ENCODE results near the gene ASRGL1.

Gene ASRGL1

DNA sequence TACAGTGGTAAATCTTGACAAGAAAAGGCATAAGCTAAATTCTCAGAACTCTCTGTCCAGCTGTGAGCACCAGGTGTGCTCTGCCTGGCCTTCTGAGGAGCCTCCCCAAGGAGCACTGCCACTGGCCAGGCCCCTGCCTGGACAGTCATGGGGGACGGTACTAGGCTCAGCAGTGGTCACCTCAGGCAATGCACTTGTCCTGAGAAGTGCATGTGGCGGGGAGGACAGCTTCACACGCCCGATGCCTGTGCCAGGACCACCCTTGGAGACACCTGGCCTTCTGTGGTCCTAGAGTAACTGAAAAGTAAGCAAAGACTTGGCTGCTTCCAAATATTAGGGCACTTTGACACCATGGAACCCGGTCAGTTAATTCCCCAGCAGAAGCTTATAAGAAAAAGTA lies 53.0 kb downstream of the ASRGL1 start:
- DNase-seq (ENCODE audit: low read depth), result no peak
- H3K4me3 ChIP-seq (ENCODE audit: low read length), result no peak overlapping the region
- TF ChIP-seq, protein P1, sequence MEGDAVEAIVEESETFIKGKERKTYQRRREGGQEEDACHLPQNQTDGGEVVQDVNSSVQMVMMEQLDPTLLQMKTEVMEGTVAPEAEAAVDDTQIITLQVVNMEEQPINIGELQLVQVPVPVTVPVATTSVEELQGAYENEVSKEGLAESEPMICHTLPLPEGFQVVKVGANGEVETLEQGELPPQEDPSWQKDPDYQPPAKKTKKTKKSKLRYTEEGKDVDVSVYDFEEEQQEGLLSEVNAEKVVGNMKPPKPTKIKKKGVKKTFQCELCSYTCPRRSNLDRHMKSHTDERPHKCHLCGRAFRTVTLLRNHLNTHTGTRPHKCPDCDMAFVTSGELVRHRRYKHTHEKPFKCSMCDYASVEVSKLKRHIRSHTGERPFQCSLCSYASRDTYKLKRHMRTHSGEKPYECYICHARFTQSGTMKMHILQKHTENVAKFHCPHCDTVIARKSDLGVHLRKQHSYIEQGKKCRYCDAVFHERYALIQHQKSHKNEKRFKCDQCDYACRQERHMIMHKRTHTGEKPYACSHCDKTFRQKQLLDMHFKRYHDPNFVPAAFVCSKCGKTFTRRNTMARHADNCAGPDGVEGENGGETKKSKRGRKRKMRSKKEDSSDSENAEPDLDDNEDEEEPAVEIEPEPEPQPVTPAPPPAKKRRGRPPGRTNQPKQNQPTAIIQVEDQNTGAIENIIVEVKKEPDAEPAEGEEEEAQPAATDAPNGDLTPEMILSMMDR (IDR thresholded peaks at IDR 0.05; ENCODE audit: insufficient read depth, low read depth, low read length, missing control alignments), result no peak

DNA sequence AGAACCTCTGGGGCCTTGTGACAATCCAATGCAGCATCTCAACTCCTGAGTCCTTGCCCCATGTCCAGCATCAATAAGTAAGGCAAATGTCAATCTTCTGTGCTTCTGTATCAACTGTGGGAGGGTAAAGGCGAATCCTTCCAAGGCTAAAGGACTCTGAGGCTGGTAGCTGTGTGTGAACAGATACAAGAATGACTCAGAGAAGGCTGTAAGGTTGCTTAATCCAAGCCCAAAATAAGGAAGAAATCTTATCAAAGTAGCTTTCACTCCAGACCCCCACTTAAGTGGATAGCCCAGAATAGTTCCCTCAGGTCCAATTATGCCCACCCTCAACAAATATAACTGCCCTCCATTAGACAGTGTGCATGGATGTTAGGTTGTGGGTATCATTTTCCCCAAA lies 53.5 kb downstream of the ASRGL1 start:
- DNase-seq (ENCODE audit: low read depth), result peak; percentile 15
- no peak overlapping the region for H3K4me3 ChIP-seq (ENCODE audit: low read length)
- TF ChIP-seq, protein P1 (IDR thresholded peaks at IDR 0.05; ENCODE audit: insufficient read depth, low read depth, low read length, missing control alignments), result no peak

DNA sequence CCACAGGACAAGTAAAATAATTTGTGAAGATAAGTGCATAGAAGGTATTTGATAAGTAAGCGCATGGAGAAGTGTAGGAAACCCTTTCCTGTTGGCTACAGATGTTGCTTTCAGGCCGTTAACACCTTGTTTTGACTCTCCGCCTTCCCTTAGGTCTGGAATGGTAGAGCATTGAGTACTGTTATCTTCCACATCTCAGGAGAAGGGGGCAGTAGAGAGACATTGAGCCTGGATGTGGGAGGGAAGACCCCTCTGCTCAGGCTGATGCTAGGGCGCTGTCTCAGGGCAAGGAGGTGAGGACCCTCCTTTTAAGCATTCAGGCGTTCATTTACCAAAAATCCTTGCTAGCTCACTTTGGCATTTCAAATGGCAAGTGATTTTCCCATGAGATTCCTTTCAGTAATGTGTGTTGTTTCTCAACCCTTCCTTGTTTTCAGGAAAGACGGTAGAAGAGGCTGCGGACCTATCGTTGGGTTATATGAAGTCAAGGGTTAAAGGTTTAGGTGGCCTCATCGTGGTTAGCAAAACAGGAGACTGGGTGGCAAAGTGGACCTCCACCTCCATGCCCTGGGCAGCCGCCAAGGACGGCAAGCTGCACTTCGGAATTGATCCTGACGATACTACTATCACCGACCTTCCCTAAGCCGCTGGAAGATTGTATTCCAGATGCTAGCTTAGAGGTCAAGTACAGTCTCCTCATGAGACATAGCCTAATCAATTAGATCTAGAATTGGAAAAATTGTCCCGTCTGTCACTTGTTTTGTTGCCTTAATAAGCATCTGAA lies 54.6 kb downstream of the ASRGL1 start:
- no peak overlapping the region for H3K4me3 ChIP-seq (ENCODE audit: low read length)
- DNase-seq (ENCODE audit: low read depth), result no peak
- TF ChIP-seq, protein P1 (IDR thresholded peaks at IDR 0.05; ENCODE audit: insufficient read depth, low read depth, low read length, missing control alignments), result peak; percentile 19

DNA sequence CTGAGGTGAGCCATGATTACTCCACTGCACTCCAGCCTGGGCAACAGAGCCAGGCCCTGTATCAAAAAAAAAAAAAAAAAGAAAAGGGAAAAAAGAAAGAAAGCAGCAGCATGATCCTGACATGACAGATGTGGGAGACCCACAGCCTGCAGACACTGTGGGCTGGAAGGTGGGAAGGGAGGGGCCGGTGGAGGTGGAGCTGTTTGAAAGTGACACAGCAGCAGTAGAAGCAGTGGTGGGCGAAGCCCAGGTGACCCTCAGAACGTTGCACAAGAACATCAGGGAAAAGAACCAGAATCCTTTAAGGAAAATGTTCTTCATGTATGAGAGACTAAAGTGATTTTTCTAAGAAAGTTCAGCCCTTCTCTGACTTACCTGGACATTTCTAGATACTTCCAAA lies 55.3 kb downstream of the ASRGL1 start:
- DNase-seq (ENCODE audit: low read depth), result no peak
- TF ChIP-seq, protein P1 (IDR thresholded peaks at IDR 0.05; ENCODE audit: insufficient read depth, low read depth, low read length, missing control alignments), result no peak

DNA sequence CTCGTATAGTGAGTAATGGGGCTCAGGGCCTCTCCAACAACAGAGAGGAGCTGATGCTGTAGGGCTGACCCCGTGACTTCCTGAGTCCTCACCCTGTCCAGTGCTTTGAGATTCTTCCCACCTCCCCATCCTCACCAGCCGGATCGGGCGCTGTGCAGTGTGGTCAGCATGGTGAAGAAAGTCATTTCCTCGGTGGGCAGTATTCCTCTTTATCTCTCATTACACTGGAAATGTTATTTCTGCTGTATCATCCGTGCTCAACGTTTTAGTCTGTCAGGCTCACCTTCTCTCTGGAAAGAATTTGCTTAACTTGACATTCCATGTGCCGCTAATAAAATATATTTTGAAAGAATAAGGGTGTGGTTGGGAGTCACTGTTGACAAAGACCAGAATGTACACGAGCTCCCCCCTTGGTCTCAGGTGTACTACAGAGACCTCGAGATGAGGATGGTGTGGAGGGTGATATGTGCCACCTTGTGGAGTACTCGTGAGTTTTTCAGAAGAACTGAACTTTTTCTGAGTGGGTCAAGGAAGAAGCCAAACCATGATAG lies 55.9 kb downstream of the ASRGL1 start:
- no peak overlapping the region for H3K4me3 ChIP-seq (ENCODE audit: low read length)
- TF ChIP-seq, protein P1 (IDR thresholded peaks at IDR 0.05; ENCODE audit: insufficient read depth, low read depth, low read length, missing control alignments), result peak; percentile 36
- peak; percentile 53 for DNase-seq (ENCODE audit: low read depth)

More for the DNA sequence above, 55.3 kb downstream of the ASRGL1 start:
- H3K4me3 ChIP-seq (ENCODE audit: low read length), result no peak overlapping the region

DNA sequence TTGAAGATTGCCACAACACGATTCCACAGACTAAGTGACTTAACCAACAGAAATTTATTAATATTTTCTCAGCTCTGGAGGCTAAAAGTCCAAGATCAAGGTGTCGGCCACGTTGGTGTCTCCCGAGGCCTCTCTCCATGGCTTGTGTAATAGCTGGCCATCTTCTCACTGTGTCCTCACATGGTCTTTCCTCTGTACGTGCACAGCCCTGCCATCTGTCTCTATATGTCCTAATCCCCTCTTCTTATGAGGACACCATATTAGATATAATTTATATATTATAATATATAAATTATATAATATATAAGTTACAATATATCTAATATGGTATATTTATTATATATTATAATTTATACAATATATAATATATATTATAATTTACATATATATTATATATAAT lies 56.5 kb downstream of the ASRGL1 start:
- TF ChIP-seq, protein P1 (IDR thresholded peaks at IDR 0.05; ENCODE audit: insufficient read depth, low read depth, low read length, missing control alignments), result no peak
- H3K4me3 ChIP-seq (ENCODE audit: low read length), result no peak overlapping the region
- no peak for DNase-seq (ENCODE audit: low read depth)
